ENCODE results near the gene POGZ.

- TF ChIP-seq ZC3H10 (CRISPR knock-in tag; IDR thresholded peaks at IDR 0.05) (no peak), ISL1 (CRISPR knock-in tag; IDR thresholded peaks at IDR 0.05) (no peak), ZNF70 (CRISPR knock-in tag; IDR thresholded peaks at IDR 0.05) (no peak), ARNTL (CRISPR knock-in tag; IDR thresholded peaks at IDR 0.05; ENCODE audit: borderline replicate concordance, low read depth) (no peak), BACH2 (CRISPR knock-in tag; IDR thresholded peaks at IDR 0.05; ENCODE audit: borderline replicate concordance) (no peak), ZFP30 (CRISPR knock-in tag; IDR thresholded peaks at IDR 0.05) (no peak), RARB (CRISPR knock-in tag; IDR thresholded peaks at IDR 0.05) (no peak), ZNF565 (CRISPR knock-in tag; conservative IDR thresholded peaks at IDR 0.05; ENCODE audit: low read depth) (no peak), GLIS3 (CRISPR knock-in tag; IDR thresholded peaks at IDR 0.05) (no peak), CREB5 (CRISPR knock-in tag; IDR thresholded peaks at IDR 0.05; ENCODE audit: low read depth) (no peak), TOX (CRISPR knock-in tag; IDR thresholded peaks at IDR 0.05; ENCODE audit: borderline replicate concordance) (no peak), CSRNP3 (CRISPR knock-in tag; IDR thresholded peaks at IDR 0.05) (no peak), PATZ1 (CRISPR knock-in tag; IDR thresholded peaks at IDR 0.05; ENCODE audit: borderline replicate concordance) (no peak), POU6F1 (CRISPR knock-in tag; IDR thresholded peaks at IDR 0.05; ENCODE audit: borderline replicate concordance, low read depth) (no peak)
Observed at GRCh38 chr1:151493042-151493441, 33.7 kb upstream of the POGZ start.

Data from SK-N-SH treated with all-trans-retinoic acid at 6 μM for 48 hours (cell line).